Nephron progenitor cell (in vitro differentiated cells): ENCODE data around the gene TYW3.

ENCODE experiments used
- DNase-seq: peaks from one replicate; pipeline ENCODE4 v3.0.0; 2021
- H3K27ac Mint-ChIP-seq: 2 replicates; pipeline ENCODE4 v1.8.0; 2021; ENCODE audit warnings: mild to moderate bottlenecking, moderate library complexity, mixed read lengths
- H3K27me3 Mint-ChIP-seq: 2 replicates; pipeline ENCODE4 v1.8.0; 2021; ENCODE audit warnings: mild to moderate bottlenecking, low read depth, mixed read lengths; ENCODE audit not compliant: poor library complexity
- H3K36me3 Mint-ChIP-seq: 2 replicates; pipeline ENCODE4 v1.8.0; 2021; ENCODE audit warnings: low read depth, mixed read lengths
- H3K4me1 Mint-ChIP-seq: 2 replicates; pipeline ENCODE4 v1.8.0; 2021; ENCODE audit warnings: mixed read lengths
- H3K4me3 Mint-ChIP-seq: 2 replicates; pipeline ENCODE4 v1.8.0; 2021; ENCODE audit warnings: mild to moderate bottlenecking, moderate library complexity, mixed read lengths
- H3K9me3 Mint-ChIP-seq: 2 replicates; pipeline ENCODE4 v1.8.0; 2021; ENCODE audit warnings: mild to moderate bottlenecking, moderate library complexity, mixed read lengths
- CTCF ChIP-seq: fragments of 200-600 bp; sonication (generic); IDR thresholded peaks from 2 replicates; pipeline ENCODE4 v1.5.0; 2021; ENCODE audit warnings: antibody characterized with exemption

Gene TYW3

GRCh38 chr1:74785944-74786343 is 53.0 kb downstream of the TYW3 start:
- Mint-ChIP-seq H3K9me3 (peaks cover 6% of the 10 kb centered on the region), H3K4me3 (no peak overlapping the region), H3K36me3 (no peaks in the 10 kb centered on the region), H3K27me3 (peaks cover 5% of the 10 kb centered on the region), H3K4me1 (peaks cover 10% of the 10 kb centered on the region), H3K27ac (no peak overlapping the region)
- no peak for DNase-seq
- no peak for TF ChIP-seq CTCF

GRCh38 chr1:74790453-74790852 is 57.5 kb downstream of the TYW3 start:
- Mint-ChIP-seq H3K36me3 (no peaks in the 10 kb centered on the region), H3K9me3 (peaks cover 6% of the 10 kb centered on the region), H3K4me3 (no peak overlapping the region), H3K4me1 (peaks cover 37% of the 10 kb centered on the region), H3K27me3 (peaks cover 11% of the 10 kb centered on the region), H3K27ac (no peak overlapping the region)
- no peak for TF ChIP-seq CTCF
- DNase-seq: no peak

- Mint-ChIP-seq H3K36me3 (no peaks in the 10 kb centered on the region), H3K4me1 (peaks cover 37% of the 10 kb centered on the region), H3K9me3 (peaks cover 6% of the 10 kb centered on the region)
These were observed 58.5 kb downstream of the TYW3 start for GRCh38 chr1:74791491-74791890.

GRCh38 chr1:74799119-74799657 is 66.2 kb downstream of the TYW3 start:
- no peak for DNase-seq
- no peaks in the 10 kb centered on the region for H3K36me3 Mint-ChIP-seq
- no peaks in the 10 kb centered on the region for H3K27me3 Mint-ChIP-seq
- no peak overlapping the region for H3K27ac Mint-ChIP-seq
- TF ChIP-seq CTCF: no peak
- peaks cover 16% of the 10 kb centered on the region for H3K9me3 Mint-ChIP-seq
- H3K4me1 Mint-ChIP-seq: no peaks in the 10 kb centered on the region
- H3K4me3 Mint-ChIP-seq: no peak overlapping the region

More at GRCh38 chr1:74791491-74791890, 58.5 kb downstream of the TYW3 start:
- Mint-ChIP-seq H3K4me3 (no peak overlapping the region), H3K27me3 (peaks cover 11% of the 10 kb centered on the region), H3K27ac (no peak overlapping the region)
- no peak for TF ChIP-seq CTCF
- no peak for DNase-seq

- Mint-ChIP-seq H3K27me3 (peaks cover 4% of the 10 kb centered on the region), H3K27ac (peak overlapping the region; percentile 28), H3K4me1 (no peaks in the 10 kb centered on the region), H3K4me3 (no peak overlapping the region), H3K9me3 (no peaks in the 10 kb centered on the region), H3K36me3 (no peaks in the 10 kb centered on the region)
- no peak for TF ChIP-seq CTCF
- DNase-seq: no peak
These were observed 78.7 kb downstream of the TYW3 start for GRCh38 chr1:74811436-74812179.

GRCh38 chr1:74812180-74812541 is 79.2 kb downstream of the TYW3 start:
- DNase-seq: no peak
- Mint-ChIP-seq H3K27me3 (peaks cover 4% of the 10 kb centered on the region), H3K4me3 (no peak overlapping the region), H3K36me3 (no peaks in the 10 kb centered on the region), H3K4me1 (no peaks in the 10 kb centered on the region), H3K27ac (no peak overlapping the region), H3K9me3 (no peaks in the 10 kb centered on the region)
- TF ChIP-seq CTCF: no peak
